ENCODE data around the gene EVX2.
A peak's percentile ranks its signal among the peaks of the same experiment; 100 is the strongest.

The EVX2 gene

GRCh38 chr2:176081376-176081836 is 2.4 kb downstream of the EVX2 start:
- no peak for DNase-seq

DNA sequence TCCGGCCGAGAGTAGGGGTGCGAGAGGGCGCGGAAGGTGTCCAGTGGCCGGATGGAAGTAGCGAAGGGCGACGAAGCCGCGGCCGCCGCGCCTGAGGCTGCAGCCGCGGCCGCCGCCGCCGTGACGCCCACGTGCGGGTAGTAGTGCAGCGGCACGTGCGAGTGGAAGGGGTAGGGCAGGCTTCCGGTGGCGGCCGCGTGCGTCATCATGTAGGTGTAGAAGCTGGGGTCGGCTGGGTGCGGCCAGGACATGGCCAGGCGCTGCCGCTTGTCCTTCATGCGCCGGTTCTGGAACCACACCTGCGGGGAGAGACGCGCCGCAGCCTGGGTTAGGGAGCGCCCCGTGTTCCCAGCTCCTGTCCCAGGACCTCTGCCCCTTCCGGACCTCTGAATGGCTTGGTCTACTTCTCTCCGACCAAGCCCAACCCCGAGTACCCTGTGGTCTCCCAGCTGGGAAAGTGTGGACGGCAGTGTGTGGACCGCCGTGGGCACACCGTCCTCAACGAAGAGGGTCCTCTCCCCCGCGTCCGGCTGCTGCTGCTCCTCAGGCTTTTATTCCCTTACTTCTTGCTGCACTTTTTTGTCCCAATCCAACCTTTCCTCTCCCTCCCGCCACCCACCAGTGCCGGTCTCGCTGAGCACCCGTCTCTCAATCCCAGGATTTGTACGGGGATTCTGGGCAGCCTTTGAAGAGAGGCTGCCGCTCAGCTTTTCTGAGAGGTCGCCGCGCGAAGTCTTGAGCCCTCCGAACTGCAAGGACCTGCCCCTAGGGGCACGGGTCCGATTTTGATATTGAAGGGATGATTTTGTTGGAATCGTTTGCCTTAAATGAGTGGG is 3.0 kb downstream of the EVX2 start:
- no peak for DNase-seq

- no peak for DNase-seq
These were observed 3.8 kb downstream of the EVX2 start for GRCh38 chr2:176079831-176080539.

DNA sequence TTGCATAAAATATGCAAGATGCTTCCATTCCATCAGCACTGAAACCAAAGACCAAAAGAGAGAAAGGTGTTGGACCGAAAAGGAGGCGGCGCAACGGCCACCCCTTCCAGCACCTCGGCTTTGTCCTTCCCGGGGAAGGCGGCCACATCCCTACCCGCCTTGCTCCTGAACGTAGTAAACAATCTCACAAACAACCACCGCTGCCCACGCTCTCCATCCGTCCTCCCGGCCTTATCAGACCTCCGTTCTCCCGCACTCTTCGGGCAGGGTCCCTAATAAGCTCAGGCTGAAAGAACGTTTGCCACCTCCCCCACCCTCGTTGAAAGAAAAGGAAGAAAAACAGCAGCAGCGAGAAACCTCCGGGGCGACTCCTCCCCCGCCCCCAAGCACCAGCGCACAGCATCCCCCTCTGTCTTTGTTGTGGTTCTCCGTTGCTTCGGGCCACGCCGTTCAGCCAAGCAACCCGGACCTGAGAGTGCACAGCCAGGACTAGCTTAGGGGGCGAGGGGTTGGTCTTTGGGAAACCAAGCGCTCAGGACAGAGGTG is 4.4 kb downstream of the EVX2 start:
- DNase-seq, result peak; percentile 50

- DNase-seq, result peak; percentile 65
These were observed 5.0 kb downstream of the EVX2 start for GRCh38 chr2:176078541-176079284.

- no peak for DNase-seq
These were observed 7.0 kb downstream of the EVX2 start for GRCh38 chr2:176076796-176077195.

DNA sequence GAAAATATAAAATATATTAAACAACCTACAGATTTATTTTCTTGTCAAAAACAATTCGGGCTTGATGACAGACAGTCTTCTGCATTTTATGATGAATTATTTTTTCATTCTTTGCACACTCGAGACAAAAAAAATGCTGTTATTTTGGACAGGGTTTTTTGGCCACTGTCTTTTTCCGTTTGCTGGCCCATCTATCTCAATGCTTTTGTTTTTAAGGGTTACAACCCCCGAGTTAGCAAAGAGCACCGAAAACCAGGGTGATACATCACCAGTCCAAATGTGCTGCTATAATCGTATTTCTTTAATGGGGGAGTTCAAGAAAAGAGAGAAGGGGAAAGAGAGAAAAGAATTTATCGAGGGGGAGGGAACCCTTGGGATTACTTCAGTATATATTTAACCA is 7.7 kb downstream of the EVX2 start:
- no peak for DNase-seq

- no peak for DNase-seq
These were observed 8.3 kb downstream of the EVX2 start for GRCh38 chr2:176075481-176075880.

DNA sequence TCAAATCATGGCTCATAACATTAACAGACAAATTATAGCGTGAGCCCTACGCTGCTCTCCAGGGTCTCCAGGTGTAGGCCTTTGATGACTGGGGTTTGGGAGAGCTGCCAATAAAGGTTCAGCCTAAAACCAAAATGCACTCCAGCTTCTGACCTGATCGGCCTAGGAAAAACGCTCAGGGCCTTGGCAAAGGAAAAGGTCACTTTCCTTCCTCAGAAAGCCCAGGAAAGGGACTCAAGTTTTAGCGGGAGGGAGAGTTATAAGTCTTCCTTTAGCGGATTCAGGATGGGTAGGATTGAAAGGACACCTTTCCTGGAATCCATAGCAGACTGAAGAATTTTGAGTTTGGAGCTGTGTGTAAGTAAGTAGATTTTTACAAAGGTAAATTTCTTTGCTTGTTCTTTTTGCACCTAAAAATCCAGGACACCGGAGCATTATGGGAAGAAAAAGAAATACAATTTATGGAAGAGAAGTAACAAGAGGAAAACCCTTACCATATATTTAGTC is 8.8 kb downstream of the EVX2 start:
- peak; percentile 65 for DNase-seq

GRCh38 chr2:176072951-176073904 is 10.5 kb downstream of the EVX2 start:
- no peak for DNase-seq

GRCh38 chr2:176072292-176072669 is 11.5 kb downstream of the EVX2 start:
- no peak for DNase-seq

- no peak for DNase-seq
These were observed 12.2 kb downstream of the EVX2 start for GRCh38 chr2:176071330-176072291.

GRCh38 chr2:176068419-176068832 is 15.3 kb downstream of the EVX2 start:
- DNase-seq, result no peak

DNA sequence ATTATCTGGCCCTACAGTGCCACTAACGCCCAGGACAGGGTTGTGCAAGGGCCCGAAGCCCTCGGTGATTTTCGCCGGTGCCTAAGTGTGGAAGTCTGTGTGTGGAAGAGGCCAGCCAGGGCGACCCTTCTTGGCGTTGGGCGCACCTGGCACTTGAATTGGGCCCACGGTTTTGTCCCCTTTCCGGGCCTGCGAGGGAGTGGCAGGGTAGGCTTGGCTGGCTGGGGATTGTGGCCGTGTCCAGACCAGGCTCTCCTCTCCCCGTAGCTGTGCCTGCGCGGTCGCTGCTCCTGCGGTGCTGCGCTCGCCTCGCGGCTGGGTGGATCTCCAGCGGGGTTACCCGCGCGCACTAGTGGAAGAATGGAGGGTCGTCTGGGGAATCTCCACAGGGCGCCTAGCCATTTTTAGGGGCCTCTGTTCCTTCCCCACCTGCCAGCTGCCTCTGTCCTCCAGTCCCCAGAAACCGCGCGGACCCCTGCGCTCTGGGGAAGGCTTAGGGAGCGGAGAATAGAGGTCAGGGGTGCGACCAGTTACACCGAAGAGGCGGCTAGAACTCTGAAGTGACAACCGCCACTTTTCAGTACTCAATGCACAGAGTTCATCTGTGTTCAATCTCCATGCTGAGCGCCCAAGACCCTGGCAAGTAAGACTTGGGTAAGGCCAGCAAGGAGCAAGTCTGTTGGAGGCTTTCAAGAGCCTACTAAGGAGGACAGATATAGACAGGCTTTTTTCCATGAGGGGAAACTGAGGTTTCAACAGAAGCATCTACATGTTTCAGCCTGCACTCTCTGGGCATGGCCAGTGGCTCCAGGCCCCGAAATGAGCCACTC is 16.0 kb downstream of the EVX2 start:
- DNase-seq, result no peak

DNA sequence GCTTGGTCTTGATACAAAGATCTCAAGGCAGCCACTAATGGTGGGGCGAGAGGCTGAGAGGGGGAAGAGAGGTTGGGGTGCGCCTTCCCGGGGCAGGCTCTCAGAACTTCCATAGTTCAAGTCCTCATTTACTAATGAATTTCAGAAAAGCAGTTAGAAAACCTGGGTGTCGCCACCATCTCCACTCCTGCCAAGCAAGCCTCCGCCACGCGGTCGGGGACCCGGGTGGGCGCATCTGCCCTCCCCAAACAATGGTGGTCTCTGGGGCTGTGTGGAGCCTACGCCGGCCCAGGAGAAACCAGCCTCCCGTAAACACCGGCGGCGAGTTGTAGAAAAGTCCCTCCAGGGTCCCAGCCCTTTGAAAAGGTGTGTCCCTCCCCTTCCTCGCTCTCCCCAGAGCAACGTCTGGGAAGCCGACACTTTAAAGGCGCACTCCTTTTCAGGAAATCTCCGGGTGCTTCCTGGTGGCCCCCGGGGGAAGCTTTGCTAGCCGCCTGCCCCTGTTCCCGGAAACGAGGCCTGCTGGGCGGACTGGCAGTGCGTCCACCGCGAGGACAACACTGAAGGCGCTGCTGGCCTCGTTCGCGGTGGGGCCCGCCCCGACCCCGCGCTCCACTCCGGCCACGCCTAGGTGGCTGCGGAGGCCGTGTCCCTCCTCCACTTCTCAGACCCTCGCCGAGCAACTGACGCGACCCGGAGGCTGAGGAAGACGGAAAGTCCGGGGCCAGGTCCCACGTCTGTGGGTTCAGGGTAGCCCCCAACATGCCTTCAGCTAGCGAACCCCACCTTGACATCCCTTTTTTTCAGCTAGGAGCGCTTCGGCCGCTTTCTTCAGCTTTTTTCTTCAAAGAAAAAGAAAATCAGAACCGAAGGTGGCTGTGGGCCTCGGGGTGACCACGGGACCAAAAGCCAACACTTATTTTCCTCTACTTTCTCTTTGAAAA is 16.8 kb downstream of the EVX2 start:
- no peak for DNase-seq

- peak; percentile 77 for DNase-seq
These were observed 19.8 kb downstream of the EVX2 start for GRCh38 chr2:176063958-176064357.

- peak; percentile 81 for DNase-seq
These were observed 27.4 kb downstream of the EVX2 start for GRCh38 chr2:176056406-176056805.

DNA sequence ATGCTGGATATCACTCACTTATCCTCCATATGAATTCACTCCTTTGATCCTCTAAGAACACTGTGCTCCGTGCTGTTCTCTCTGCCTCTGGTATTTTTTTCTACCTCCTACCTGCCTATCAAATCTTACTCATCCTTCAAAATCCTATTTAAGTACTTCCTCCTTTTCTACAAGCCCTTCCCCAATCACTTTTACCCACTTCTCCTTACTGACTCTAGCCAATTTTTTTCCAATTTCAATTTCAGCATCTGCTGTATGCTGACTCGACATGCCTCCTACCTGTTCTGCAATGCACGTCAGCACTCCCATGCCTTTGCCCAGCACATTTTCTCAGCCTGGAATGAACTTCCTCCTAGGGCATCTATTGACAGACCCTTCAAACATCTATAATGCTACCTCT is 44.4 kb downstream of the EVX2 start:
- no peak for DNase-seq
